Upper lobe of left lung (tissue), 6 donors: Measurements from ENCODE around the gene MAP1A. TPM values are rescaled to one million over a fixed set of nuclear protein-coding genes. Genes with fewer than 3 reads are reported as not detected.

ENCODE experiments used
- ATAC-seq, 2 donors: fragments of 200-7000 bp; cut with Tn5 transposase; one replicate each; pipeline ENCODE4 v1.9.1; 2022; ENCODE audit warnings: mild to moderate bottlenecking in 2 of 2, moderate library complexity in 2 of 2; ENCODE audit not compliant: low FRiP score in 2 of 2
- DNase-seq, 2 donors: peaks; one replicate each; pipeline ENCODE4 v3.0.0-alpha.2; 2019 to 2020
- H3K27ac ChIP-seq, 4 donors: fragments of 200-600 bp; sonication (generic); one replicate each; pipeline ENCODE4 v1.5.1; 2016 to 2019
- H3K27me3 ChIP-seq, 4 donors: fragments of 200-600 bp; sonication (generic); one replicate each; pipeline ENCODE4 v1.5.1; 2017 to 2019
- H3K36me3 ChIP-seq, 4 donors: fragments of 200-600 bp; sonication (generic); one replicate each; pipeline ENCODE4 v1.5.1; 2016 to 2019
- H3K4me1 ChIP-seq, 4 donors: fragments of 200-600 bp; sonication (generic); one replicate each; pipeline ENCODE4 v1.5.1; 2018 to 2019
- H3K4me3 ChIP-seq, 4 donors: fragments of 200-600 bp; sonication (generic); one replicate each; pipeline ENCODE4 v1.5.1; 2017 to 2019; ENCODE audit warnings: mild to moderate bottlenecking in 2 of 4, moderate library complexity in 1 of 4
- H3K9me3 ChIP-seq, 4 donors: fragments of 200-600 bp; sonication (generic); one replicate each; pipeline ENCODE4 v1.5.1; 2018 to 2019
- EP300 ChIP-seq, 4 donors: sonication (generic); formaldehyde crosslinking; IDR thresholded peaks; one replicate each; pipeline ENCODE4 v1.5.1; 2017; ENCODE audit warnings: antibody characterized with exemption in 4 of 4, control low read depth in 2 of 4
- POLR2A ChIP-seq, 4 donors: fragments of 450-650 bp; IDR thresholded peaks; one replicate each; pipeline ENCODE4 v1.5.1; 2016 to 2017; ENCODE audit warnings: antibody characterized with exemption in 4 of 4, mild to moderate bottlenecking in 2 of 4
- POLR2AphosphoS5 ChIP-seq, 2 donors: sonication (generic); formaldehyde crosslinking; IDR thresholded peaks; one replicate each; pipeline ENCODE4 v1.5.1; 2017; ENCODE audit warnings: antibody characterized with exemption in 2 of 2
- WGBS, 2 donors: methylation state at CpG; one replicate each; pipeline ENCODE4 v1.1.5; 2017 to 2018; 5-methylcytosine and 5-hydroxymethylcytosine counted together
- total RNA-seq, 6 donors: library from RNA; depleted of rRNA in 4 of 6; stranded (reverse); fragments of >200 nt in 4 of 6; gene quantifications; one replicate each; pipeline versions ENCODE4 v1.1.0 to v1.2.1, GENCODE V29; 2016 to 2021
- TF ChIP-seq, protein P1 (sequence below), 6 experiments: fragments of 450-650 bp in 4 of 6; fragments of 200-600 bp in 2 of 6; sonication (generic) in 2 of 6; IDR thresholded peaks; one replicate each; pipeline ENCODE4 v1.5.1; 2016 to 2019; ENCODE audit warnings: antibody characterized with exemption in 6 of 6
- donor health status: DM: no; HTN: no; CAD: no; lungs with moderate emphysema.
- donor health status: DM: no; HTN: yes; CAD: no; lungs with severe emphysema.

Gene MAP1A
- total RNA-seq, 6 donors from 2014 or later: 2.9 to 9.8 (median 6.1) TPM

DNA sequence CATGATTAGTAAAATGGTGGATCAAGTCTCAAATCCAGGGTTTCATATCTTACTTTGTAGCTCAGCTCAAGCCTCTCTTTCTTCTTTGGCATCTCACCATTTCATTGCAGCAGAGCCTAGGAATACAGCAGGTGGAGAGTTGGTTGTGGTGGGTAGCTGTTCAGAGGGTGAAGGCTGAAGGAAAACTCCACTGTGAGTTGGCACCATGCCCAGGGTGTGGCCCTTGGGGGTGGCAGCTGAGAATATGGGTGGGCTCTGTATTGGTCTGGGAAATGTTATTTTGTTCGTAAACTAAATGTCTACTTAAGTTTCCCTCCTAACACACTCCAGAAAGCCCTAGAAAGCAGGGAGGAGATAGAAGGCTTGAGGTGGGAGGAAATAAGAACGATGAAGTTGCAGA lies 1.7 kb upstream of the MAP1A start:
- ATAC-seq (no peak), DNase-seq (no peak)
- H3K36me3 ChIP-seq: no peaks in the 10 kb centered on the region
- TF ChIP-seq POLR2AphosphoS5 (IDR thresholded peaks at IDR 0.05) (no peak), EP300 (IDR thresholded peaks at IDR 0.05) (no peak), POLR2A (IDR thresholded peaks at IDR 0.05) (no peak)
- TF ChIP-seq, protein P1, sequence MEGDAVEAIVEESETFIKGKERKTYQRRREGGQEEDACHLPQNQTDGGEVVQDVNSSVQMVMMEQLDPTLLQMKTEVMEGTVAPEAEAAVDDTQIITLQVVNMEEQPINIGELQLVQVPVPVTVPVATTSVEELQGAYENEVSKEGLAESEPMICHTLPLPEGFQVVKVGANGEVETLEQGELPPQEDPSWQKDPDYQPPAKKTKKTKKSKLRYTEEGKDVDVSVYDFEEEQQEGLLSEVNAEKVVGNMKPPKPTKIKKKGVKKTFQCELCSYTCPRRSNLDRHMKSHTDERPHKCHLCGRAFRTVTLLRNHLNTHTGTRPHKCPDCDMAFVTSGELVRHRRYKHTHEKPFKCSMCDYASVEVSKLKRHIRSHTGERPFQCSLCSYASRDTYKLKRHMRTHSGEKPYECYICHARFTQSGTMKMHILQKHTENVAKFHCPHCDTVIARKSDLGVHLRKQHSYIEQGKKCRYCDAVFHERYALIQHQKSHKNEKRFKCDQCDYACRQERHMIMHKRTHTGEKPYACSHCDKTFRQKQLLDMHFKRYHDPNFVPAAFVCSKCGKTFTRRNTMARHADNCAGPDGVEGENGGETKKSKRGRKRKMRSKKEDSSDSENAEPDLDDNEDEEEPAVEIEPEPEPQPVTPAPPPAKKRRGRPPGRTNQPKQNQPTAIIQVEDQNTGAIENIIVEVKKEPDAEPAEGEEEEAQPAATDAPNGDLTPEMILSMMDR (IDR thresholded peaks at IDR 0.05): no peak
- WGBS, 2 donors: 44 to 45% methylated on average over 2 of the region's 2 CpGs
- no peak overlapping the region for H3K4me3 ChIP-seq
- no peak overlapping the region for H3K27ac ChIP-seq
- H3K9me3 ChIP-seq: no peaks in the 10 kb centered on the region
- peaks cover 0 to 3% (median 0%) of the 10 kb centered on the region in 4 donors for H3K27me3 ChIP-seq
- H3K4me1 ChIP-seq: peaks cover 17 to 30% (median 23%) of the 10 kb centered on the region in 4 donors

DNA sequence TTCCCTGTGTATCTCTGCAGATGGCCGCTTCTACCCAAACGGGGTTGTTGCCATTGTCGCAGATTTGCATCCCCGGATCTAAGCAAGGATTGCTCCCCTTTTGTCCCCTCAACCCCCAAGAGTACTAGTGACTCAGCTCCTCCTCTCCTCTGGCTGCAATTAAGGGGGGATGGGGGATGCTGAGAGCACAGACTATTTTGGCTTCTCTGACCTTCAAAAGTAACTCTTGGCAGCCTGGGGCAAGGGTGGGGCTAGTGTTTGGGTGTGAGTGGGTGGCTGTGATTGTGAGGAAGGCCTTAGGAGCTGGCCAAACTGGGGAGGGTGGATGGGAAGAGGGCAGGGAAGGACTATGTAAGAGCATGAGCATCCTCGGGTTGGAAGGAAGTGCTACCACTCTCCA lies 1.2 kb upstream of the MAP1A start:
- Histone ChIP-seq H3K4me1 (peaks cover 13 to 27% (median 20%) of the 10 kb centered on the region in 4 donors), H3K9me3 (no peaks in the 10 kb centered on the region), H3K27ac (no peak overlapping the region), H3K36me3 (no peaks in the 10 kb centered on the region), H3K4me3 (no peak overlapping the region), H3K27me3 (peaks cover 0 to 3% (median 0%) of the 10 kb centered on the region in 4 donors)
- WGBS, 2 donors: 49 to 53% methylated on average over 5 of the region's 5 CpGs
- DNase-seq (no peak), ATAC-seq (peak in 1 of 2 donors; percentile 76)
- TF ChIP-seq EP300 (IDR thresholded peaks at IDR 0.05): no peak
- TF ChIP-seq, protein P1 (IDR thresholded peaks at IDR 0.05): no peak
- no peak for TF ChIP-seq POLR2A (IDR thresholded peaks at IDR 0.05)
- TF ChIP-seq POLR2AphosphoS5 (IDR thresholded peaks at IDR 0.05): no peak

- DNase-seq: no peak
- TF ChIP-seq POLR2A (IDR thresholded peaks at IDR 0.05) (no peak), POLR2AphosphoS5 (IDR thresholded peaks at IDR 0.05) (no peak), EP300 (IDR thresholded peaks at IDR 0.05) (no peak)
- TF ChIP-seq, protein P1 (IDR thresholded peaks at IDR 0.05): no peak
- Histone ChIP-seq H3K27ac (peak overlapping the region in 1 of 4 donors; percentile 29), H3K27me3 (peaks cover 0 to 3% (median 0%) of the 10 kb centered on the region in 4 donors), H3K4me3 (peak overlapping the region in 3 of 4 donors; percentile 25 to 41 (median 38)), H3K4me1 (peaks cover 10 to 22% (median 17%) of the 10 kb centered on the region in 4 donors), H3K36me3 (peaks cover 0 to 6% (median 0%) of the 10 kb centered on the region in 4 donors), H3K9me3 (no peaks in the 10 kb centered on the region)
- WGBS, 2 donors: 41 to 47% methylated on average over 4 of the region's 4 CpGs
- no peak for ATAC-seq
Measured at GRCh38 chr15:43516801-43517353, 531 bp upstream of the MAP1A start.

DNA sequence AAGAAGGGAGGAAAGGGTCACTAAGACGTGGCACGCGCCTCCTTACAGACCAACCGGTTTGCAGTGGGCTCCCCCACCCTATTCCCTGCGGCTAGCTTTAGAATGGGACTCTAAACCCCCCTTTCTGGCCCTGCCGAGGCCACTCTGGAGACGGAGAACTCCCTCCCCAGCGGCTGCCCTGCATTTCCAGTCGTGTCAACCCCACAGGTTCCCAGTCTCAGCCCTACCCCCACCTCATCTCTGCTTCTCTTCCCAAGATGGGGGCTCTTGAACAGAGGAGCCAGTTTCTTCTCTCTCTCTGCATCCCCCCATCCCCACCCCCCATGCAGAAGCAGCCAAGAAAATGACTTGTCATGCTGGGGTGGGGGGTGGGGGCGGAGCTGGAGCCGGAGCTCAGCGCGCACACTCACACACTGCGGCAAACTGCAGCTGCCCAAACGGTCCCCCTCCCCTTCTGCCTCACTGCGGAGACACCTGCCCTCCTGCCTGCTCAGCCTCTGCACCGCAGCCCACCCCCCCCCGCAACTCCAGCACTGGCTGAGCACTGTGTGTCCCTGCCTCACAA lies 871 bp downstream of the MAP1A start:
- Histone ChIP-seq H3K4me1 (peaks cover 10 to 22% (median 17%) of the 10 kb centered on the region in 4 donors), H3K27me3 (peaks cover 0 to 3% (median 0%) of the 10 kb centered on the region in 4 donors), H3K27ac (peak overlapping the region in 2 of 4 donors; percentile 2 to 15), H3K9me3 (no peaks in the 10 kb centered on the region), H3K4me3 (peak overlapping the region in 3 of 4 donors; percentile 25 to 41 (median 38)), H3K36me3 (peaks cover 0 to 7% (median 0%) of the 10 kb centered on the region in 4 donors)
- ATAC-seq: peak; percentile 12 to 22
- 6 to 9% methylated on average over 9 to 18 of the region's 18 CpGs for WGBS, 2 donors
- DNase-seq: no peak
- no peak for TF ChIP-seq POLR2A (IDR thresholded peaks at IDR 0.05)

DNA sequence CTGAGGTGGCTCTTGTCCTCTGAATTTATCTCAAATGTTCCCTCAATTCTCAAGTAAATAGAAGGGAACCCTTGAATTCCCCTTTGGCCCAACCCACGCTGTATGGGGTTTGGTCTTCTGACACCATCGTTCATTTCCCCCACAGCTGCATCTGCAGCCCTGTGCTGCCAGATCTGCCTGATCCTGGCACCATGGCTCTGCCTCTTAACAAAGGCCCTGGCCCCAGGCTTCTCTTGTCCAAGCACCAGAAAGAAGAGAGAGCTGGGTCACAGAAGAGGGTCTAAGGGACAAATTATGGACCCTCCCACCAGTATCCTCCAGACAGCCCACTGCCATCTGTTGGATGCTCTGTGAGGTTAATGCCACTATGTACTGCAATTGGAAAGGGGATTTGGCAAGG lies 1.8 kb downstream of the MAP1A start:
- TF ChIP-seq POLR2AphosphoS5 (IDR thresholded peaks at IDR 0.05) (no peak), POLR2A (IDR thresholded peaks at IDR 0.05) (no peak), EP300 (IDR thresholded peaks at IDR 0.05) (no peak)
- TF ChIP-seq, protein P1 (IDR thresholded peaks at IDR 0.05): no peak
- 52 to 69% methylated on average over 2 of the region's 2 CpGs for WGBS, 2 donors
- Histone ChIP-seq H3K4me3 (no peak overlapping the region), H3K27ac (no peak overlapping the region), H3K36me3 (peaks cover 0 to 7% (median 0%) of the 10 kb centered on the region in 4 donors), H3K27me3 (peaks cover 0 to 3% (median 0%) of the 10 kb centered on the region in 4 donors), H3K9me3 (no peaks in the 10 kb centered on the region), H3K4me1 (peaks cover 10 to 22% (median 17%) of the 10 kb centered on the region in 4 donors)
- DNase-seq (no peak), ATAC-seq (no peak)
